Endothelial cell of hepatic sinusoid (primary cell): ENCODE data around the gene WNT1.

Experiments used
- in situ Hi-C: cut with HindIII; loops from 2 replicates; pipeline ENCODE4 v1.10.0; 2017; ENCODE audit warnings: low sequenced_read_pairs

Gene WNT1

DNA sequence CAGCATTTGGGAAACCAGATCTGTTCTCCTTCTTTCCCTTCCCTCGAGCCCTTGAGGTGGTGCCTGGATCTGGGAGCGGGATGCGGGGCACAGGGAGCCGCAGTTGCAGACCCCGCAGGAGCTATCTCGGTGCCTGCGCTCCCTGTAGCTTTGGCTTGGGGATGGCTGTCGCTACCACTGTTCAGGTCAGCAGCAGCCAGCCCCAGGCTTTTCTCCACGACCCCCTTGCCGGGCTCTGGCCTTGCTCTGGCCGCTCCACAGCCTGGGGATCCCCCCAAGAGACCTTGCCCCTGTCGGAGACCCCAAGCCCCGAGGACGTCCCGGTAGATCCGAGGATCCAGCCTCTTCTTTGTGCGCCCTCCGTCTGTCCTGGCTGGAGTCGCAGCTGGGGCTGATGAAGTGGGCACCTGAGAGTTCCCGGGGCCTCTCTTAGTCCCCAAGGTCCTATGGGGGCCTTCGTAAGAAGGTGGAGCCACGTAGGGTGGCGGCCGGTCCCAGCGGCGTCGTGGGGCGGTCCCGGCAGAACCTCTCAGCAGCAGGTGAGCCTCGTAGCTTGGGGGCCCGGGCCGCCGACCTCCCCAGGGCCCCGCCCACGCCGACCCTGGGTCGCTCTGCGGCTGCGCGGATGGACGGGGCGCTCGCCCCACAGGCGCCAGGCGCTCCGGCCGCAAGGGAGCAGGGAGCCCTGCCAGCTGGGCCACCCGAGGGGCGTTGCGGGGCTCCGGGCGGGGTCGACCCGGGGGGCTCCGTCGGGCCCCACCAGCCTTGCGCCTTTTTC, 19.8 kb downstream of the WNT1 start:
- in situ Hi-C loops, result no loop called here

DNA sequence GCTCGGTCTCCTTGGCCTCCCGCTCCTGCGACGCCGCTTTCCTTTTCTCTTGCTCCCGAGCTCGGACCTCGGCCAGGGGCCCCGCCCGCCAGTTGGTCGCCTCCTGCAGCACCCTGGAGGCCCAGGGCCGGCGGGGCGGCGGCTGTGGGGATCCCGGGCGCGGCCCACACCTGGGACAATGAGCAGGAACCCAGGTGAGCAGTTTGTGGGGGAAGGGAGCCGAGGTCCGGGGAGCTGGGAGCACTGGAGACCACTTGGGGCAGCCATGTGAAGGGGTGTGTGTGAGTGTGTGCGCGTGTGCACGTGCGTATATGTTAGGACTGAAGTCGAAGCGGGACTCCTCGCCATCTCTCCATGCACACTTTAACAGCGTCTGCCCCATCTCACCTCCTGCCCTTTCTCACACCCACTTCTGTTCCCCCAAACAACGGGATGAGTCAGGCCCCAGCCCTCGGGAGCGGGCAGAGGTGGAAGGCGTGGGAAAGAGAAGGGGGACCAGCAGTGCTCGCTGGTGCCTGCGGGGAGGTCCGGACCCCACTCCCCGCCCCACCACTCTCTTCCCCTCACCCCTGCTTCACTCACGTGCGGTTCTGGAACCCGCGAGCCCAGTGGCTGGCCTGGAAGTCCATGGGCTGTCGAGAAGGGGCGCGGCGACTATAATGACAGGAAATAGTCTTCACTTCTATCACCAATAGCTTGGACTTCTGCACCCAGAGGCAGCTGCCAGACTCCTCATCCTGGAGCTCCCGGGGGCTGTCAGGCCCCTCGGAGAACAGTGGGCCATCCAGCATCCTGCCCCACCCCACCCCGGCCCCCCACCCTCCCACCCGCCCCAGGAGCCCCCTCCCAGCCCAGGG, 20.6 kb downstream of the WNT1 start:
- in situ Hi-C loops, result no loop called here

DNA sequence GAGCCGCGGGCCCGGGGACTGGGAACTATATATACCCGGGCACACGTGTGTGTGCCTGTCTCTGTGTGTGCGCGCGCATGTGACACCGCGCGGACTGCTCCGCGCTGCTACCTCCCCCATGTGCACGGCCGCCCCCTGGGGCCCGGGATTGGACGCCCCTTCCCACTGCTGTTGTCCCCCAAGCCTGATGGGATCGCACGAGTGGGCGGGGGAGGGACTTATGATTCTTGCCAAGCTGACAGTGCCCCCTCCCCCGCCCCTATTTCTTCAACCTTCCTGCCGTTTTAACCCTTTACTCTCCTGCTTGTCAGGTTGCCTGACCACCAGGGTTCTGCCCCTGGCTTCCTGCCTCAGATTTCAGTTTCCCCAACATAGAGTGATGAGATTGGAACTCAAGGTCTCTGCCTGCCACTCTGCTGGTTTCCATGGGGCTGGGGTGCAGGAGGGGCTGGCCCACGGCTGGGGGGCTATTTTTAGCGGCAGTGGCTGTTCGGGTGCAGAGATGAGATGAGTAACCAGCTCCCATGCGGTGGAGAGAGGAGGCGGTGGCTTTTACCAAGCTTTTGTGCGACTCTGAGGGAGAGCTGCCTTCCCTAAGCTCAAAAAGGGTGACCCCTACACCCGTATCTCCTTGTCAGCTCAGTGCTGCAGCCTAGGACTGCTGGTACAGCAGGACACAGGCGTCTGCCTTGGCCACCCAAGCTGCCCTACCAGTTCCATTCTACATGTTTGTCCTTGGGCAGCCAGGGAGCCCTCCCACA, 21.4 kb downstream of the WNT1 start, which contains the start of gene DDN:
Gene DDN, minus strand, starts transcription at position 5 of the 761 bp plus-strand sequence. CDS start 88 bp downstream, outside the sequence.
- in situ Hi-C loops, result loop anchor here (5.0 kb wide), 1 partner anchor 32 kb away; no protein-coding TSS in a partner anchor

DNA sequence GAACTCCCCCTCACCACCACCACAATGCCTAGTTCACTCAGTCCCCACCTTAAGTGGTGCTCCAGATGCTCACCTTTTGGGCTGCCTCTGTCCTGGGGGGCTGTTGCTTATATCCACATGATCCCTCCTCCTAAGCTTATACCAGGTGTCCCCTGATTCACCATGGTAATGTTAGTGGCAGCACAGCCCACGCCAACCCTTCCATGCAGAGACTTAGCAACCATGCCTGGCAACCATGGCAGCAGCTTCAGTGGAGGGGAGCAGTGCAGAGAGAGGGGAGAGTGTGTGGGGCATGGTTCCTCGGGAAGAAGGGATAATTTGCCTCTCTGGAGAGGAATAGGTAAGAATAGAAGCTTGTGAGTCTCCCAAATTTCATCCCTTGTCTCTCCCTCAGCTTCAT, 22.2 kb downstream of the WNT1 start:
- in situ Hi-C loops, result loop anchor here (5.0 kb wide), 1 partner anchor 33 kb away; no protein-coding TSS in a partner anchor

DNA sequence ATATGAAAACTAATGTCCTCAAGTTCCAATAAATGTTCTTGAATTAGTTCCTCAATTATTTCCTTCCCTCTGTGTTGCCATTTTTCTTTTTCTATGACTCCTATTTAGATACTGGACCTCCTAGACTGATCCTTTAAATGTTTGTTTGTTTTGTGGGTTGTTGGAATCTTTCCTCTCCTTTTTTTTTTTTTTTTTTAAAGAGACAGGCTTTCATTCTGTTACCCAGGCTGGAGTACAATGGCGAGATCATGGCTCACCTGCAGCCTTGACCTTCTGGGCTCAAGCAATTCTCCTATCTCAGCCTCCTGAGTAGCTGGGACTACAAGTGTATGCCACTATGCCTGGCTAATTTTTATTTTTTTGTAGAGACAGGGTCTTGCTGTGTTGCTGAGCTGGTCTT, 30.8 kb downstream of the WNT1 start:
- in situ Hi-C loops, result no loop called here

DNA sequence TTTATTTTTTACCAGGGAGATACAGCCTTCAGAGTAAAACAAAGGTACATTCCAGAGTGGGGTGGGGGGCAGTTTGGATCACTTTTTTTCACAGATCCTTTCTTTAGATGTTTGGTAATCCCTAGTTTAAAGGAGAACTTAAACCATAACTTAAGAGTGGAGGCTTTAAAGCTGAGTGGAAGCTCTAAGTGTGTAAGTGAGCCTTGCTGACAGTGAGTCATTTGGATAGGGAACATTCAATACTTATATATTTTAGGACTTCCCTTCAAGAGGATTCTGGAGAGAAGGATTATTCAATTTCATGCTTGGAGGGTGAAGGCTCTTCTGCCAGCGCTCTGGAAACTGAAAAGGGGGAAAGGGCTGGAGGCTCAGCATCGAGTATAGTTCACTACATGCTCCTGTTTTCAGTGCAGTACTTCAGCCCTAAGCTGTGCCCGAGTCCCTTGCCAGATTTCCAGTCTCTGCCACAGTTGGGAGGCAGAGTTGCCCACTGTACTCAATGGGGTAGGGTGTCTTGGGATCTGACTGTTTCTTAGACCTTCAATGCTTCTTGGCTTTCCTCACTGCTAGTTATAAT, 32.1 kb downstream of the WNT1 start:
- in situ Hi-C loops, result no loop called here

DNA sequence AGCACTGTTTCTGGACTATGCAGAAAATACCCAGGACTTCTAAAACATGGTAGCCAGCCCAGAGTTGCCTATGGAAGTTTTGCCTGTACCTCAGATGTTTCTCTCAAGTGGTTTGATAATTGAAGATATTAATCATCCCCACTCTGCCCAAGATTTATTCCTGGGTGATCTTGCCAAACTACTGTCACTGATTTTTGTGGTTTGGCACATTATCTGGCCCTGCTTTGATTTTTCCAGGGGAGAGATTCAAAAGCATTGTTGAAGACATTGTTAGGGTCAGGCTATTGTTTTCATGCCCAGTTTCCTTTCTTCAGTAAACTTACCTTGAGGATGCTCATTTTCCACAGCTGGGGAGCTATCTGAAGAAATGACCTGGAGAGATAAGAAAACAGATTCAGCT, 34.6 kb downstream of the WNT1 start:
- in situ Hi-C loops, result no loop called here

DNA sequence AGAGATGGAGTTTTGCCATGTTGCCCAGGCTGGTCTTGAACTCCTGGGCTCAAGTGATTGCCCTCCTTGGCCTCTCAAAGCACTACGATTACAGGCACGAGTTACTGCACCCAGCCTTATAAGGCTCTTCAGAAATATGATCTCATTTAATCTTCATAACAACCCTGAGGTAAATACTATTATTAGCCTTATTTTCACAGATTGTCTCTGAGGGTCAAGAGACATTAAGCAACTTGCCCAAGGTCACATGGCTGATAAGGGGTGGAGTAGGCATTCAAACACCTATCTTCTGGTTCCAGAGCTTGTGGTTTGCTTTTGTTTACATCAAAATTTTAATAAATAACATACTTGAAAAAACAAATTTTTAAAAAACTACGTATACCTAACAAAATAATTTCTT, 35.3 kb downstream of the WNT1 start:
- in situ Hi-C loops, result no loop called here

DNA sequence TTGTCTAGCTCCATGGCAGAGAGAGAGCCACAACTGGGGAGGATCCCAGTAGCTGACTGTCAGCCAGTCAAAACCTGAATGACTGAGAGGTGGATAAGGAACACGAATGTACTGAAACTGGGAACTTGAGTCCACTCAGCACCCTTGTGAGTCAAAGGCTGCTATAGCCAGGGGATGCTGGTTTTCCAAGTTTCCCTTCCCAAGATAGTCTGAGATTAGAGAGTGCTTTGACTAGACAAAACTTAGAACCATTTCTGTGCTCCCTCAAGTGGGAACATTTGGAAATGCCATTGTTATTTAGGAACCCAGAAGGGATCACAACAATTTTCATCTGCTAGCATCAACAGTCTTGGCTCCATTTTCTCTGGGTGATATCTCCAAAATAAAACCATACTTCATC, 36.4 kb downstream of the WNT1 start:
- in situ Hi-C loops, result no loop called here

DNA sequence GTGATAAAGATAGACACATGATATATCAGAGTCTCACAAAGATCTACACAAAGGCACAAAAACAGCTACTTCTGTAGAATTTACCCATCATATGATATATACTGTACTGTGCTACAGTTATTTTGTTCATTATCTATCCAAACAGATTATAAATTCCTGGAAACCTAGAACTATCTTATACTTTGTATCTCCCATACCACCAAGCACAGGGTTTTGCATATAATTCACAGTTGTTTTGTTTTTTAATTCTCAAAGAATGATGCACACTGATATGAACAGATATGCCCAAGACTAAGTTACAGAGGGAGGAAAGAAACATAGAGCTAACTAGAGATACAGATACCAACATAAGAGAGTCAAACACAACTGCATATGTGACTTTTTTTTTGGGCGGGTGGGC, 37.1 kb downstream of the WNT1 start:
- in situ Hi-C loops, result no loop called here

DNA sequence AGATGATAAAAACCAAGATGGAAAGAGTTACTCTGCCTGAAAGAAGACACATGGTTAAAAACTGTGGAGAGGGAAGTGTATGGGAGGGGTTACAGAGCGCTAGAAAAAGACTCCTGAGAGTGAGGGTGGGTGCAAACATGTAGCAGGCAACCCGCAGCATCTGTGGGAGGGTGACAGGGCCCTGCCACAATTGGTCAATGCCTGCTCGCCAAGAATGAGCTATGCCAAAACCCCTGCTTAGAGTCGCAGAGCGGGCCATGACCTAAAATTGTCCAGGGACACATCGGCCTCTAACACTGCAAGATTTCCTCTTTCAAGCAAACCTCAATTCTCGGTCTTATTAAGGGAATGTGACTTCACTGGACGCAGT, 39.8 kb downstream of the WNT1 start:
- in situ Hi-C loops, result no loop called here

DNA sequence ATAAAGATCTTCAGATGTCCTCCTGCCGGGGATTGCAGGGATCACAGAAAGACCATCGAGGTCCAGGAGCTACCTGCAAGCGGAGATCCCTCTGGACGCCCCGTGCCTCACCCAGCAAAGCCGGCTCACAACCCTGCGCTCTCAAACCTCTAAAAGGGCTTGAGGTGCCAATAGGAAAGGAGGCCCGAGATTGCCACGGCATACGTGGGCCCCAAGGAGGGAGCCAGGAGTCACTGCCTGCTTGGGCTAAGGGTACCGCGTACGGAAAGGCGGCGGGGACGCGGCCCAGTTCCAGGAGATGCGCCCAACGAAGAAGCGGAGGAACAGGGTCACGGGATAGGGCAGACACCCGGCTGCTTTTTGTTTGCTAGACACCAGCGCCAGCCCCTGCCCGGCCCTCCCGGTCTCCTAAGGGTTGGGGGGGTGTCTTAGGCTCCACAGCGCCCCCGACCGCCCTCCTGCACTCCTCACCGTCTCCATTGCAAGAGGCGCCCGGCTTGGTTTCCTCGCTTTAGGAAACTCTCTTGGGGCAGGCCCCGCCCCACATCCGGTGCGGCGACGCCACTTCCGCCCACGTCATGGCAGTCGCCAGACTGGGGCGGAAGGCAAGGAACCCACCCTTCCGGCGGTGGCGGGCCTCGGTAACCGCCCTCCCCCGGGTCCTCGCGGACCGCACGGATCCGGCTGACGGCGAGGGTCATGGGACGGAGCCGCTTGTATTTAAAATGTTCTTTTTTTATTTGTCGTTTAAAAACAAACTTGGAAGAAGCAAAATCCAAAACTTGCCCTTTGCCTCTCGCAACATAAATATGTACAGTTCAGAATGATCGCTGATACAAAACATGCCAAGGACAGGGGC, 40.4 kb downstream of the WNT1 start, which contains the start of gene PRKAG1:
Gene PRKAG1, minus strand, starts transcription at position 516 of the 859 bp plus-strand sequence. Its CDS starts 36 bp downstream, at position 480.
- in situ Hi-C loops, result no loop called here

DNA sequence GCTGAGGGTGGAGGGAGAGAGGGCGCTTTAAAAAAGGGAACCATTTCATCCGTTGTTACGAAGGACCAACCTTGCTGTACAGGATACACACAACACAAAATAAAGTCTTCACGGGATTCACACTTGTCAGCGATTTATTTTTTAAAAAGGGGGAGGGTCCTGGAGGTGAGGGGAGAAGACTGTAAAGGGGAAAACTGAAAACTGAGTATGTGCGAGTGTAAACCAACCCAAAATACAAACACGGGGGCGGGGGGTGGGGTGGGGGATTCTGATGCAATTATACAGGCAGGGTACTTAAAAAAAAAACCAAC, 41.0 kb downstream of the WNT1 start:
- in situ Hi-C loops, result no loop called here

DNA sequence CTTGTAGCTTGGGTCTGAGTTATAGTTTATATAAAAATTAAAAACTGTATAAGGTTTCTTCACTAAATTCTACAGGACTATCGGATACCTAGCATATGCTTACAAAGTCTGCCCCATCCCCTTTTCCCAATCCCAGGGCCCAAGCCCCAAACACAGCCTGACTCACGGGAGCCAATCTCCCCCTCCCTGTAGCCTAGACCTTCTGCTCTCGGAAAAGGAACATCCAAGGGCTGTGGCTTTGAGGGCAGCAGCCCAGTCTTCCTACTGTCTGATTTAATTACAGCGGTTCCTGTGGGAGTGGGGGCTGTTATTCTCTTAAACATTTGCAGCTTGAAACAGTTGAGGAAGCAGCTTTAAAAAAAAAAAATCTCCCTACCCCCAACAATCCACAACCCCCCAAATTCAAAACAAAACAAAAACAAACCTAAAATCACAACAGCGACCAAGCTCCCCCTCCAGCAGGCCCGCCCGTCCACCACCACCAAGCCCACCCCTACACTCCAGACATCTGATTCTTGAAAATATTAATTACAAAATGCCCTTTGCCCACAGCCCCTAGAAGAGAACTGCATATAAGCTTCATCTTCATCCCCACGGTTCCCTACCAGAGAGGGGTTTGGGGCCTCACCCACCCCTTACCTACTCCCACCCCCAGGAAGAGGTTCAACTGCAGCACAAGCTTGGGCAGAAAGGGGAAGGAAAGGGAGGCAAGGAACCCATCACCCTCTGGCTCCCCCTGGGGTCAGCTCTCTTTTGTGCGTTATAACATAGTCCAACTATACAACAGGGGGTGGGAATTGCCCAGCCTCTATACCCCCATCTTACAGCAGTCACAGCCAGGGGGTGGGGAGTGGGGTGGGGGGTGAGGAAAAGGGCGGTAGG, 41.6 kb downstream of the WNT1 start:
- in situ Hi-C loops, result loop anchor here (5.0 kb wide), 1 partner anchor 248 kb away; the partner anchor contains the start of gene TUBA1C

DNA sequence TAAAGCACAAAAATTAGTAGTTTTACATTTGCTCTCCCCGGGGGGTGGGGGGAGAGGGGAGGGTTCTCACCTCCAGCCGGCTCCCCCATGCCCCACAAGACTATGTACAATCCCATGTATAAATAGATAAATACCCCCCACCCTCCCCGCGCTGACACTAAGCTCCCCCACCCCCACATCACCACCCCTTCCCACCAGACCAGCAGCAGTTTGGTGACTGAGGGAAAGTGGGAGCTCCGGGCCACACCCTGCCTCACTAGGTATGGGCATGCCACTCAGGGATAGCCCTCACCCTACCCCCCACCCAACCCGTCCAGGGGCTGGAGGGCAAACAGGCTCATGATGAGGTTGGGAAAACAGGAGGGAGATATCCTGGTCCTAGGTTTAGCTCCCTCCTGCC, 42.3 kb downstream of the WNT1 start:
- in situ Hi-C loops, result loop anchor here (5.0 kb wide), 1 partner anchor 247 kb away; the partner anchor contains the start of gene TUBA1C

DNA sequence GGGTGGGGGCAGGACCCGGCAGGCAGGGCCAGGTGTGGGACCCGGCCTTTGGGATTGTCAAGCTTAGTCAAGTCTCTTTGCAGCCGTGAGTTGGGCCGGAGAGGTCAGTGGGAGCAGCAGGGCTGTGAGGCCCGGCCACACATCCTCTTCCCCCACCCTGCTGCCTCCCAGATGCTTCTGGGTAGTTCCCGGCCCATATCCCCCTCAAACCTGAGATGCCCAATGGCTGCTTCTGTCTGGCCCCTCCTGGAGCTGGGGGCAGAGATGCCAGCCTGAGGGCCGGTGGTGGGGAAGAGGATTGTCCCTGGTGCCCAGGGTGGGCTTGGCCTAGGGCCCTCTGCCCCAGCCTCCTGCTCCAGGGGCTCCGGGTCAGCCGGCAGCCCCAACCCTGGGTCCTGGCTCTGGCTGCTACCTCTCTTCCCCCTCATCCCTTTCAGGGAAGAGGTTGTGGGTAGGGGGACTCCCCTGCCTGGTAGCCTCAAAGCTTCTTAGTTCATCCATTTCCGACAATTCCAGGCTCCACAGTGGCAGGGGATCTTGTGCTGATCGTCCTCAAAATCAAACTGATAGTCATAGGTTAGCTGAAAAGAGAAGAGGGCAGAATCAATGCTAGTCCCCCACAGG, 43.3 kb downstream of the WNT1 start:
- in situ Hi-C loops, result loop anchor here (5.0 kb wide), 1 partner anchor 246 kb away; the partner anchor contains the start of gene TUBA1C

DNA sequence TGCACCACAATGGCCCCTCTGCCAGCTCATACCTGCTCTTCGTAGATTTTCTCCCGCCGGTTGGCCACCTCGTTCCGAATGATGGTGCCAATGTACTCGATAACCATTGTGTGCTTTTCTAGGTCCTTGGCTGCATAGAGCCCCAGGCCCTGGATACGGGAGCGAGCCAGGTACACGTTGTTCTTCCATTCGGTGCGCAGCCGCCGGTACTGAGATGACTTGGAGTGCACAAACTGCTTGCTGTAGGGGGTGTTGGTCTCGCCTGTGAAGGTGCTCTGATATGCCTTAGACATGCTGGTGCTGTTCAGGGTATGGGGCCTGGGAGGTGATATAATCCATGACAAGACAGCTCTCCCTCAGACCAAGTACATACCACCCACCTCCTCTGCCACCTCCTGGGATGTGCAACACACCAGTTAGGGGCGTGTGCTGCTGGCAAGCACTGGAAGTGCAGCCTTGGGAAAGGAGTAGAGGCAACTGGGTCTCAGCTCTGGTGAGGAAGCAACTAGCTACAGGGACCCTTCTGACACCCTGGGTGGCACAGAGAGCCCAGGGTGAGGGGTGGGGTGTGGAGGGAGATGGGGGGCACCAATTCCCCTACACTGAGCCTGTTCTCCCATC, 44.5 kb downstream of the WNT1 start:
- in situ Hi-C loops, result loop anchor here (5.0 kb wide), 1 partner anchor 245 kb away; the partner anchor contains the start of gene TUBA1C

DNA sequence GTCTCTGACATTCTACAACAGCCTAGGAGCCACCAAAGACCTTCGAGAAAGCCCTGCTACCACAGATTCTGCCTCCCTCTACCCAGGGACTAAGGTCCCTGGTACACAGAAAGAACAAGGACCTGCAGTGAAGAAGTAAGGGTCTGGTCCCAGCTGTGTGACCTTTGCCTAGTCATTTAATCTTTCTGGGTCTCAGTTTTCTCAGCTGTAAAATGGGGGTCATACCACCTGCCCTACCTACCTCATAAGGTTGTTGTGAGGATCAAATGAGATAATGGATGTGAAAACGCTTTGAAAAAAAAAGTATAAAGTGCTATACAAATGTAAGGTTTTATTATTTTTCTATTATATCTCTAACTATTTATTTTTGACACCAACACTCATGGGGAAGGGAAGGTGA, 45.7 kb downstream of the WNT1 start:
- in situ Hi-C loops, result loop anchor here (5.0 kb wide), 1 partner anchor 243 kb away; the partner anchor contains the start of gene TUBA1C
